IPS-18c (cell line): ENCODE results near the gene DNASE1.
"Not testable (repeated sequence)": the region's sequence is repeated elsewhere in the genome, so short reads cannot be mapped to it uniquely, and the experiment has no call there.

Source experiments
- H3K4me3 ChIP-seq: 2 replicates; pipeline ENCODE4 v1.7.0; 2013; ENCODE audit warnings: low read depth, mild to moderate bottlenecking, low read length, moderate library complexity; ENCODE audit not compliant: insufficient read depth
- H3K9me3 ChIP-seq: one replicate; pipeline ENCODE4 v1.6.1; 2013; ENCODE audit warnings: mild to moderate bottlenecking, low read length, moderate library complexity; ENCODE audit not compliant: control insufficient read depth, insufficient read depth

The DNASE1 gene, protein sequence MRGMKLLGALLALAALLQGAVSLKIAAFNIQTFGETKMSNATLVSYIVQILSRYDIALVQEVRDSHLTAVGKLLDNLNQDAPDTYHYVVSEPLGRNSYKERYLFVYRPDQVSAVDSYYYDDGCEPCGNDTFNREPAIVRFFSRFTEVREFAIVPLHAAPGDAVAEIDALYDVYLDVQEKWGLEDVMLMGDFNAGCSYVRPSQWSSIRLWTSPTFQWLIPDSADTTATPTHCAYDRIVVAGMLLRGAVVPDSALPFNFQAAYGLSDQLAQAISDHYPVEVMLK

DNA sequence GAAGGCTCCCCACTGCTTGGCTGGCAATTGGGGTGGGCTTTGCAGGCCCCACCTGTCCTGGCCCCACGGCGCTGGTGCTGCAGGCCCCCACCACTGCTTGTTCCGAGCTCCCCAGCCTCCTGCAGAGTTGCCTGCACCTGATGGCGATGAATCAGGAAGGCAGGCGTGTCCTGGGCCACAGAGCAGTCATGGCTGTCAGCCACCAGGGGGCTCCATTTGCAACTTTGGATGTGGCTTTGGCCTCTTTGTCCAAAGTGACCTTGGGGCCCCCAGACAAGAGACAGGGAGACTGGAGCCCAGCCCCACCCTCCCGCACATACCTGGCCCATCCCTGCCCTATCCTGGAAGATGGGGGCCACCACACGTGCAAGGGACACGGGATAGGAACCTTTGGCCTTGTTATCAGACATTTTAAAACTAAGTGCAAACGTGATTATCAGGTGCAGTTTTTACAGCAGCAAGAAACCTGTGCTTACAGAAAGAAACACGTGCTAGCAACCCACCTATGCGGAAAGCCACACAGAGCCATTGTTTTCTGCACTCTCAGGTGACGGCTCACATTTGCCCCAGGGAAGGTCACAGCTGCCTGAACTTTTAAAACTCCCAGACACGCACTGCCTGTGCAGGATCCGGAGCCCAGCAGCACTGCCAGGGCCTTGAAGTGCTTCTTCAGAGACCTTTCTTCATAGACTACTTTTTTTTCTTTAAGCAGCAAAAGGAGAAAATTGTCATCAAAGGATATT, at the start of gene DNASE1:
TSS of gene DNASE1 (plus strand) at position 443 of the 743 bp plus-strand sequence. CDS start 683 bp downstream, outside the sequence.
- no peak within 1 kb of the TSS for H3K4me3 ChIP-seq

DNA sequence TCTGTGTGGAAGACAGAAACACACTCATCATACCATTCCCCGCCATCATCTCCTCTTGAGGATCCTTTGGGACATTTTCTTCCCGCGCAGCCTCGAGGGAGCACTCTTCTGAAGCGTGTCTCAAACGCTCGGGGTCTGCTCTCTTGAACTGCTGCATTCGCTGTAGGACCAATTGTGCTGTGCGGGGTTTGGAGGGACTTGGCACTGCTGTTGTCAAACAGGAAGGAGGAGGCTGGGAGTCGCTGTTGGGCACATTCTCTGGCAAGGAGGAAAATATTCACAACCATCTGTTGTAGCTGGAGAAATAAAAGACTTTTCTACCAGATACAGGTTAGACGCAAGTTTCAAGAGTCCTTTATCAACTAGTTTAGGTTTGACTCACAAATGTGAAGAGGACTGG, 48.0 kb upstream of the DNASE1 start:
- Histone ChIP-seq H3K9me3 (peaks cover 2% of the 10 kb centered on the region), H3K4me3 (no peak overlapping the region)

More for the DNA sequence above, at the start of gene DNASE1:
- H3K9me3 ChIP-seq: no peaks in the 10 kb centered on the region

GRCh38 chr16:3607161-3607560, 47.3 kb upstream of the DNASE1 start:
- H3K4me3 ChIP-seq: no peak overlapping the region
- H3K9me3 ChIP-seq: peaks cover 2% of the 10 kb centered on the region

DNA sequence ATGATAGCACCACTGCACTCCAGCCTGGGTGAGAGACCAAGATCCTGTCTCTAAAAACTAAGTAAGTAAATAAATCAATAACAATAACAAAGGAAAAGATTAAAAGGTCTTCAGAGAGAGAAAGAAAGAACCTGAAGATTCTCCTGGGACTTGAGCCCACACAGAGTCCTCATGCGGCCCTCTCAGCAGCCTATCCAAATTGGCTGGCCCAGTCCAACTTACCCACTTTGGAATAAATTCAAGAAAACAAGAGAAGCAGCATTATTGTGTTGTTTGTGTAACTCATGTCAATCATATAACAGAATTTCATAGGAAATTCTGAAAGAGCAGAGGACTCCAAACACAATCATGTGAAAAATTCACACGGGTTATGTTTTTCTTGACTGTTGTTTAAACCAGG, 46.9 kb upstream of the DNASE1 start:
- Histone ChIP-seq H3K9me3 (peaks cover 2% of the 10 kb centered on the region), H3K4me3 (no peak overlapping the region)

- H3K9me3 ChIP-seq: peaks cover 2% of the 10 kb centered on the region
- H3K4me3 ChIP-seq: no peak overlapping the region
Measured at GRCh38 chr16:3608069-3608468, 46.4 kb upstream of the DNASE1 start.

GRCh38 chr16:3608976-3609375, 45.5 kb upstream of the DNASE1 start:
- not testable (repeated sequence) for H3K4me3 ChIP-seq, H3K9me3 ChIP-seq

DNA sequence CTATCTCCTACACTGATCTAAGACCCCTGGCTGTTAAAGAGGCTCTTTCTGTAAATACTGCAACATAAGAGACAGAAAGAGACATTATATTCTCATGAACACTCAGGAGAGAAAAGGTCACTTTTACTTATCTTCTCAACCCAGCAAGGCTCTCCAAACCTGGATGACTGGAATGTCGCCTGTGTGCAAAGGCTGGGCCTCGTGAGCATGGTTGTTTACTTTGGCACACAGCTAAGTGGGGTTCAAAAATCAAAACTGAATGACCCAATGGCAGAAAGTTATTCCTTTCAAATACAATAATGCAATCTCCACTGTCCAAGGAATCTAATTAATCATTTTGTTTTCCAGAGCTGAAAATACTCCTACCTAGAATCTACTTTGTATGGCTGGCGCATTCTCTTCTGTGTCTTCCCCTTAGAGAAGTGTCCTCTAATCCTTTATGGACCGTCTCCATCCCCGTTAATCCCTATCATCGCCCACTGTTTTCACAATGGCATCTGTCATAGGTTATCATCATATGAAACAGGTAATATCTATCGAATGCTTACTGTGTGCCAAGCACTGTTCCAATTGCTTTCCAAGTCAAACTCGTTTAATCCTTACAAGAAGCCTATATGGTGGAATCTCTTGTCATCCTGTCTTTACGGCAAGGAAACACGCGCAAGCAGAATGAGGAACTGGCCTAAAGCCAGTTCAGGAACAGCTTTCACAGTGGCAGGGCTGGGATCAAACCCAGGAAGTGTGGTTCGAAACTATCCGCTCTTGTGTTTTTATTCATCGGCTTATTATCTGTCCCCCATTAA, 44.4 kb upstream of the DNASE1 start:
- Histone ChIP-seq H3K9me3 (peaks cover 2% of the 10 kb centered on the region), H3K4me3 (peak overlapping the region; percentile 92)

DNA sequence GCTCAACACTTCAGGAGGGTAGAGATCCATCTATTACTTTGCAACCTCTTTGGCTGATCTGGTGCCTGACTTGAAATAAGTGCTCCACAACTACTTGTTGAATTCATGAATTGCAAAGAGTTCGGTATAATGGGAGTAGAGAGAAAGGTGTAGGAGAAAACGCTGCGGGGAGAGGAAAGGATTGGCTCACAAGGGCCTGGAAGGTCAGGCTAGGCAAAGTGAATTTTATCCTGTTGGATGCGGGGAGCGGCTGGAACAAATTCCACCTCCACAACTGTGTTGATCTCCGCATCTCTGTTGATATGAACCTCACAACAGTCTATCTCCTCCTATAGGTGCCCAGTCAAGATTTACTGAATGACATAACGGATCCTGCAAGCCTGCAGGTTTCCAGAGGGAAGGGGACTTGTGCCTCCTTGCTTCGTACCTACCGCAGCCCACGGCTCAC, 43.8 kb upstream of the DNASE1 start:
- Histone ChIP-seq H3K4me3 (peak overlapping the region; percentile 92), H3K9me3 (peaks cover 2% of the 10 kb centered on the region)

DNA sequence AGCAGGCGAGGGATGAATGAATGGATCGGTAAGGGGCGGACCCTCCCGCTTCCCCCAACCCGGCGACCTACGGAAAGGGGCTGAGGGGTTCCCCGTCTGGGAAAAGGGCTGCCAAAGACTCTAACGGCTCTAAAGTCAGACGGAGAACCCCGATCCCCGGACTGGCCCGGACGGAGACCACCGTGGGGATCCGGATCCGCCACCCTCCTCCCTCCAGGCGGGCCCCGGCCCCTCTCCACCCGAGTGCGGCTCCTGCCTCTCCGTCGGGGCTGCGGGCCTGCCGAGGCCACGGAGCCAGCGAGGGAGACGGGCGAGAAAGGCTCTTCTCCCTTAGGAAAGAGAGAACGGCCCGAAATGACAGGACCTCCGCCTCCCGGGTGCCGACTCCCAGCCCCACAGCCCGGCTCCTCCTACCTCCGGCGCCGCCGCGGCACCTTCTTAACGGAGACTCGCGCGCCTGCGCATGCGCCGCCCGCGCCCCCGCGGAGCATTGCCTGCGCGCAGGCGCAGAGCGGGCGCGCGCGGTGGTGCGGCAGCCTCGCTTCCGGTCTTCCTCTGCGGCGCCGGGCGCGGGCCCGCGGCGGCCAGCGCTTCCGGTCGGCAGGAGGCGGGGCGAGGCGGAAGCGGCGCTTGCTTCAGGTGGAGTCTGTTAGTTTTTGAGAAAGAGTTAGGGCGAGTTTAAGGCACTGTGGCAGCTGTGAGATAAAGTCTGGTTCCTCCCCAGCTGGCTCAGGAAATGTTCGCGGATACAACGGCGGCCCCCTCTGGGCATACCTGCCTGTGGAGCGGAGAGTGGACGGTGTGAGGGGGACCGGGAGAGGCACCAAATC, 43.1 kb upstream of the DNASE1 start, which contains the start of gene SLX4:
TSS of gene SLX4 (minus strand) at position 461 of the 830 bp plus-strand sequence. CDS start 2,642 bp downstream, outside the sequence.
- H3K4me3 ChIP-seq: peak within 1 kb of the TSS; percentile 97
- peaks cover under 1% of the 10 kb centered on the region for H3K9me3 ChIP-seq

DNA sequence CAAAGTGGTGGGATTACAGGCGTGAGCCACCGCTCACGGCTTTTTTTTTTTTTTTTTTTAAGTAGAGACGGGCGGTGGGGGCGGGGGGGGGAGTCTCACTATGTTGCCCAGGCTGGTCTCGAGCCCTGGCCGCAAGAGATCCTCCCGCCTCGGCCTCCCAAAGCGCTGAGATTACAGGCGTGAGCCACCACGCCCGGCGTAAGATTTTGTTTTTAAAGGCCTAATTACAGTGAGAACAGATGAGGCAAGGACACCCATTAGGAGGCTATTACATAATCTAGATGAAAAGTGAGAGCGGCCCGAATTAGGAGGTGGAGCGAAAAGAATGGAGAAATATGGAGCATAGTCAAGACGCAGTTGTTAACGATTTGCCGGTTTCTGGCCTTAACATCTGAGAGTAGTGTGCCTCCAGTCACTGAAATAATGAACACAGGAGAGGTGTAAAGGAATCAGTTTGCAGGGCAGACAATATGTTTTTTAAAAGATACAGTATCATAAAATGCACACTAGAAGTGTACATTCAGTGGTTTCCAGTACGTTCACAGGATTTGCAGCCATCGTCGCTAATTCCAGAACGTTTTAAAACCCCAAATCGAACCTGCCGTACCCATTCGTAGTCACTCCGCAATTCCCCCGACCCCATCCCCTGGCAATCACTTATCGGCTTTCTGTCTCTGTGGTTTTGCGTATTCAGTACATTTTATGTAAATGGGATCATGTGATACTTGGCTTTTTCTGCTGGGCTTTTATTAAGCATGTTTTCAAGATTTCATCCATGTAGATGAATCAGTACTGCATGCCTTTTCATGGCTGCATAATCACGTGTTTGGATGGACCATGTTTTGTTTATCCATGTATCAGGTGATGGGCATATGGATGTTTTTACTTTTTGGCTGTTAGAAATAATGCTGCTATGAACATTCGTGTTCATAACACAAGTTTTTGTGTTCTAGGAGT, 41.7 kb upstream of the DNASE1 start:
- peak overlapping the region; percentile 97 for H3K4me3 ChIP-seq

GRCh38 chr16:3618769-3619141, 35.7 kb upstream of the DNASE1 start:
- Histone ChIP-seq H3K4me3 (no peak overlapping the region), H3K9me3 (no peaks in the 10 kb centered on the region)

More for the DNA sequence above, 41.7 kb upstream of the DNASE1 start:
- no peaks in the 10 kb centered on the region for H3K9me3 ChIP-seq

DNA sequence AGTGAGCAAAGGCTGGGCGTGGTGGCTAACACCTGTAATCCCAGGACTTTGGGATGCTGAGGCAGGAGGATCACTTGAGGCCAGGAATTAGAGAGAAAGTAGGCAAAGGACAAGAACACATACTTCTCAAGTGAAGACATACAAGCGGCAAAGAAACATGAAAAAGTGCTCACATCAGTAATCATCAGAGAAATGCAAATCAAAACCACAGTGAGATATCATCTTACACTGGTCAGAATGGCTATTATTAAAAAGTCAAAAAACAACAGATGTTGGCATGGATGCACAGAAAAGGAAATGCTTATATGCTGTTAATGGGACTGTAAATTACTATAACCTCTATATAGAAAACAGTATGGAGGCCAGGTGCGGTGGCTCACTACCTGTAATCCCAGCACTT, 30.8 kb upstream of the DNASE1 start:
- H3K9me3 ChIP-seq: no peaks in the 10 kb centered on the region
- no peak overlapping the region for H3K4me3 ChIP-seq

DNA sequence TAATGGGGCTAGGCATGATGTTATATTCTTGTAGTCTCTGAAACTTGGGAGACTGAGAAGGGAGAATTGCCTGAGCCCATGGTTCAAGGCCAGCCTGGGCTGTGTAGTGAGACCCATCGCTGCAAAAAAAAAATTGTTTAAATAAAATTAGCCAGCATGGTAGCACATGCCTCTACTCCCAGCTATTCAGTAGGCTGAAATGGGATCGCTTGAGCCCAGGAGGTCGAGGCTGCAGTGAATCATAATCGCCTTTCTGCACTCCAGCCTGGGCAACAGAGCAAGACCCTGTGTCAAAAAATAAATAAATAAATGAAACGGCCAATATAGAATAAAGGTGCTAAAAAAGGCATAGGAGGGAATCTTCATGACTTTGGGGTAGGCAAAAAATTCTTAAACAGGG, 29.2 kb upstream of the DNASE1 start:
- Histone ChIP-seq H3K4me3 (no peak overlapping the region), H3K9me3 (no peaks in the 10 kb centered on the region)

GRCh38 chr16:3625911-3626732, 28.4 kb upstream of the DNASE1 start:
- no peaks in the 10 kb centered on the region for H3K9me3 ChIP-seq
- no peak overlapping the region for H3K4me3 ChIP-seq

DNA sequence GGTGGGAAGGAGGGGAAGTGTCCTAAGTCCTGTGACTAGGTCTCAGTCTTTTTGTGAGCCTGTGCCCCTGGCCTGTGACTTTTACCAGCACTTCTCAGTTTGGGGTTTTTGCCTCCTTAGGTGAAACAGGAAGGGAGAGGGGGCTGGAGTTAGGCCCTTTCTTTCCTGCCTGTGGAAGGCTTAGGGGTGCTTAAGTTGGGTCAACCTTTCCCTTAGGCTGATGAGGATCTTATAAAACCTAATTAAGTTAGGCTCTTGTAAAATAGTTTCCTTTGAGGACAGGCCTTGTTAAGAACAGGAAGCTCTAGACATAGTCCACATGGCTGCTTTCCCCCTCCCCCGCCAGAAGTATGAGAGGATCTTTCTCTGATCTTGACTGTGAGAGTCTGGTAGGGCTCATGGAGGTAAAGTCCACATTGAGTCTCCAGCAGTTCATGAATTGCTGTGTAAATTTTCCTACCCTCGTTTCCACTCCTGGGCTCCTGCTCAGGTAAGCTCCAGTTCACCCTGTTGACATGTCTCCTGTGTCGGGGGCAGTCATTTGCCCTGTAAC, 17.0 kb upstream of the DNASE1 start:
- Histone ChIP-seq H3K9me3 (no peaks in the 10 kb centered on the region), H3K4me3 (no peak overlapping the region)
